Umbilical cord (tissue), 2 donors: ENCODE measurements around the gene FXYD5. TPM values are rescaled to one million over a fixed set of nuclear protein-coding genes. Genes with fewer than 3 reads are reported as not detected.

Source experiments
- DNase-seq: peaks from one replicate; pipeline ENCODE4 v3.0.0-alpha.2; 2015; ENCODE audit warnings: low spot score
- total RNA-seq: library from RNA; depleted of rRNA; stranded (reverse); fragments of >200 nt; gene quantifications from one replicate; pipeline ENCODE4 v1.2.3, GENCODE V29; 2014; ENCODE audit warnings: low replicate concordance; ENCODE audit not compliant: insufficient read depth

The FXYD5 gene, protein sequence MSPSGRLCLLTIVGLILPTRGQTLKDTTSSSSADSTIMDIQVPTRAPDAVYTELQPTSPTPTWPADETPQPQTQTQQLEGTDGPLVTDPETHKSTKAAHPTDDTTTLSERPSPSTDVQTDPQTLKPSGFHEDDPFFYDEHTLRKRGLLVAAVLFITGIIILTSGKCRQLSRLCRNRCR
- total RNA-seq = 12.5 TPM

DNA sequence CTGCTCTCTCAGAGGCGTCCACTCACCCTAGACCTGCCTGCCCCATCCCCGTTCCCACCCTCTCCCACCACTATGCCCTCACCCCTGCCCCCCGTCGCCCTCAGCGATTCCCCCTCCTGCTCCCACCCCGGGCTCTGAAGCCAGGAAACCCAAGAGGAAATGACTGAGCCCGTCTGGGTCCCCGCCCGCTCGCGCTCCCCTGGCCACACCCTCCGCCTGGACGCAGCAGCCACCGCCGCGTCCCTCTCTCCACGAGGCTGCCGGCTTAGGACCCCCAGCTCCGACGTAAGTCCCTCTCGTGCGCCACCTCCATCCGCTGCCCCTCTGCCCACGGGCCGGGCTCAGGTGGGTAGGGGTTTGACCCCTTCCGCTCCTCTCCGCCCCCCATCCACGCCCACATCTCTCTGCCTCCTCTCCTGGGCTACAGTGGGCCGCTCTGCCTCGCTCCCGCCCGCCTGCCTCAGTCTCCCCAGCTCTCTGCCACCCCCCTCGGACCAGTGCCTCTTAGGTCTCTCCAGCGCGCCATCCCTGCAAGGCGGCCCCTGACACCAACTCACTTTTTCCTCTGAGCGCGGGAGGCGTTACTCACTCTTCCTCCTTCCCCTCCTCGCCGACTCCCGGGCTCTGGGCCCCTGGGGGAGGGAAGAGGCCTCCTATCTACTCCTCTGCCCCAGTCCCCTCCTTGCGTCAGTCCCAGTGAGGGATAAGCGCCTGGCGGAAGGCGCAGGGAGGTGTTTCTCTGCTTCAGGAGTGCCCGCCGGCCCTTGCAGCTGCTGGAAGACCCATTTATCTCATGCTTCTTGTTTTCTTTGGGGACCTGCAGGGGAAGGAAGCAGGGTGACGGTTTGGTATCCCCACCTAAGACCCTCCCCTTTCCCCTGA, at the start of gene FXYD5:
TSS of gene FXYD5 (plus strand) at position 211 of the 882 bp plus-strand sequence. CDS start 816 bp downstream, outside the sequence.
- peak; percentile 95 for DNase-seq

DNA sequence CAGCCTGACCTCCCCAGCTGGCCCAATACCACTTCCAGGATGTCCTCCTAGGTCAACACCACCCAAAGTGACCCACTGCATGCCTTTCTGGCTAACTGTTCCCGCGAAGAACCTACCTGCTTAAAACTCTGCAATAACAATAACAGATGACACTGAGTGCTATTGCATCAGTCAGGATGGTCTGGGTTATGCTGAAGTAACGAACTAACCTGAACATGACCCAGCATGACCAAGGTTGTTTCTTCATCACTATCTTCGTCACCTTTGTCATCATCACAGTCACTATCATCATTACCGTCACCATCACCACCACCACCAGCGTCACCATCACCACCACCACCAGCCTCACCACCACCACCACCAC, 49.5 kb upstream of the FXYD5 start:
- DNase-seq = no peak

GRCh38 chr19:35105411-35106290, 48.9 kb upstream of the FXYD5 start:
- no peak for DNase-seq

DNA sequence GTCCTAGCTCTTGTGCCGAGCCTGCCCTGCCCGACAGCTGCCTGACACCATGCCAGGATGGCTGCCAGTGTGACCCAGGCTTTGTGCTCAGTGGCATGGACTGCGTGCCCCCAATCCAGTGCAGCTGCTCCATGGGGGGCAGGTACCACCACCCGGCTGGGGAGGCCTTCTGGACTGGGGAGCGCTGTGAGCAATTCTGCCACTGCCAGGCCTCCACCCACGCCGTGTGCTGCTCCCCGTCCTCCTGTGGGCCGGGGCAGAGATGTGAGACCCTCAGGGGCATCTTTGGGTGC, 48.3 kb upstream of the FXYD5 start:
- DNase-seq = no peak

- DNase-seq = no peak
Measured at GRCh38 chr19:35106898-35107541, 47.5 kb upstream of the FXYD5 start.

GRCh38 chr19:35107545-35107944, 47.0 kb upstream of the FXYD5 start:
- no peak for DNase-seq

GRCh38 chr19:35108730-35109129, 45.8 kb upstream of the FXYD5 start:
- no peak for DNase-seq

- DNase-seq = no peak
Measured at GRCh38 chr19:35109395-35110112, 45.0 kb upstream of the FXYD5 start.

GRCh38 chr19:35110974-35111373, 43.6 kb upstream of the FXYD5 start:
- no peak for DNase-seq

- DNase-seq = no peak
Measured at GRCh38 chr19:35112995-35113688, 41.4 kb upstream of the FXYD5 start.

GRCh38 chr19:35114353-35115176, 40.0 kb upstream of the FXYD5 start:
- peak; percentile 85 for DNase-seq

DNA sequence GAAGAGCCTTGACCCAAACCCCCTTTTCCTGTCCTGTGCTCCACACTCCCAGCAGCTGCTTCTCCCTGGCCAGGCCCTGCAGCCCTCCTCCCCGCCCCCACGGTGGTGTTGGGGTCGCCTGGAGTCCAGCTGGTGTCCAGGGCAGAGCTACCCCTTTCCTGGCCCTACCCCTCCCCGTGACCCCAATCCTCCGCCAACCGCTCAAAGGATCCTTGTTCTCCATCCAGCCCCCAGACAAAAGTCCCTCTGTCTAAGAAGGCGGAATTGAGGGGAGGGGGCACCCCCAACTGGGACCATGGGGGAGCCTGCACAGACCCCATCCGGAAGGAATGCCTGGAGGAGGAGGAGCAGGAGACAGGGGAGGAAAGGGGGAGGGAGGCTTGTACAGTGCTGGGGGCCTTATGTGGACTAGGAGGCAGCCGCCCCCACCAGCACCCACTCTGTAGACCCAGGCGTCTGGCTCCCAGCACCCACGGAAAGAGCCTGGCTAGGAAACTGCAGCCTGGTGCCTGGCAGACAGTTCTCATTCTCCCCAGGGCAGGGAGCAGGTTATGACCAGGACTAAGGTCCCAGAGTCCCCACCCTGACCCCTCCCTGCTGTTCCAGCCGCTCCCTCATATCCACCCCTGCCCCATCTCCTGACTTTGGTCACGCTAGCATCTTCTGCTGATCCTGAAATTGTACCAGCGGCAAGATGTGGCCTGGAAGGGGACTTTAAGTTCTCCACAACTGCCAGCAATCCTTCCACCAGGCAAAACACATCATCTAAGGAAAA, 39.2 kb upstream of the FXYD5 start, which contains the start of gene FXYD3:
TSS of gene FXYD3 (plus strand) at position 647 of the 775 bp plus-strand sequence. CDS start 3,554 bp downstream, outside the sequence.
- no peak for DNase-seq

DNA sequence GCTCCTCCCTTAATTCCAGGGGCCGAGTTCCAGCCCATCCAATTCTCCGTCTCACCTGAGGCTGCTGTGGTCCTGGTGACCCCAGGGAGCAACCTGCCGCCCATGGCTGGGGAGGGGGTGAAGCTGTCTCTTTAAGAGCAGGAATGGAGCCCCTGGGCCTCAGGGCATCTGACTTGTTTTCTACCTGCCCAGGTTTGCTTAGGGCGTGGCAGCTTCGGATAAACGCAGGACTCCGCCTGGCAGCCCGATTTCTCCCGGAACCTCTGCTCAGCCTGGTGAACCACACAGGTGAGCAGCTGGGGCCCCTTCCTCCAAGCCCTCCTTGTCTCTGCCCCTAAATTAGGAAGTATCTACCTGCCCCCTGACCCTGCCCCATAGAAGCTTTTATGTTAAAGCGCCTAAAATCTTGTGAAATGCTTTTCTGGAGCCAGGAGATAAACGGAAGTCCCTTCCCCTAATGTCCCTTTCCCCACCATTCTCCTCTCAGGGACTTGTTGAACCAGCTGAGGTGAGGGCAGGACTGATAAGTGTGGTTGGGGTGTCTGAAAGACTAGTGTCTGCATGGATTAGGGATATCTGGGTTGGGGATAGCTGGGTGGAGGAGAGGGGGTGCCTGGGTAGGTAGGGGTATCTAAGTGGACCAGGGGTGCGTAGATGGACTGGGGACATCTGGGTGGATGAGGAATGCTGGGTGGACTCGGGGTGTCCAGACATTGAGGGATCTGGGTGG, 38.3 kb upstream of the FXYD5 start:
- DNase-seq = no peak

- no peak for DNase-seq
Measured at GRCh38 chr19:35117116-35117515, 37.4 kb upstream of the FXYD5 start.

- no peak for DNase-seq
Measured at GRCh38 chr19:35117799-35118198, 36.7 kb upstream of the FXYD5 start.

DNA sequence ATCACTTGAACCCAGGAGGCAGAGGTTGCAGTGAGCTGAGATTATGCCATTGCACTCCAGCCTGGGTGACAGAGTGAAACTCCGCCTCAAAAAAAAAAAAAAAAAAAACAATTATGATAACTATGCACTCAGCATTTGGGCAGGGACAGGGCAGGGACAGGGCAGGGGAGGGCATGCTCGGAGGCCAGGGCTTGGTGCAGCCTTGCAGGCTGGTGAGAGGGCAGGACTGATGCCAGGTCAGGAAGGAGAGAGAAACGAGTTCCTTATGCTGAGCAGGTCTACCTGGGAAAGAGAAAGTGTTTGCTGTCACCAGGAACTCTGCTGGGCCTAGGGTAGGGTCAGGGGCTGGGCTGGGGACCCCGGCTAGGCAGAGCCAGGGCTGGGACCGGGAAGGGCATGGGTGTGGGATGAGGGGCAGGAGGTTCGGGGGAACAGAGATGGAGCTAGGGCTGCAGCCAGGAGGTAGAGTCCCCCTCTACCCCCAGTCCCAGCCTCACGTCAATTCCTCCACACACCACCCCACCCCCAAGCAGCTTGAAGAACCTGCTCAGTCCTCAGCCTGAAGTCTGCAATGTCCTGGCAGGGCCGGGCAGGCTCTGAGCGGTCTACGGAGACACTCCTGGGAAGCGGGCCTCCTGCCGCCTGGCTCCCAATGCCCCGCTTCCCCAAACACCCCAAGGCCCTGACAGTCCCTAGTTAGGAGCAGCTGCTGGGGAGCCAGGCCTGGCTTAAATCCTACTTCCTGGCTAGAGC, 36.1 kb upstream of the FXYD5 start:
- no peak for DNase-seq

GRCh38 chr19:35119091-35119490, 35.4 kb upstream of the FXYD5 start:
- no peak for DNase-seq
